ENCODE results near the gene LARP1. TPM values are rescaled to one million over a fixed set of nuclear protein-coding genes. Genes with fewer than 3 reads are reported as not detected.
A peak's percentile ranks its signal among the peaks of the same experiment; 100 is the strongest.

LARP1 gene
- total and polyA plus RNA-seq, 8 donors: 35.8 to 195 (median 117) TPM

DNA sequence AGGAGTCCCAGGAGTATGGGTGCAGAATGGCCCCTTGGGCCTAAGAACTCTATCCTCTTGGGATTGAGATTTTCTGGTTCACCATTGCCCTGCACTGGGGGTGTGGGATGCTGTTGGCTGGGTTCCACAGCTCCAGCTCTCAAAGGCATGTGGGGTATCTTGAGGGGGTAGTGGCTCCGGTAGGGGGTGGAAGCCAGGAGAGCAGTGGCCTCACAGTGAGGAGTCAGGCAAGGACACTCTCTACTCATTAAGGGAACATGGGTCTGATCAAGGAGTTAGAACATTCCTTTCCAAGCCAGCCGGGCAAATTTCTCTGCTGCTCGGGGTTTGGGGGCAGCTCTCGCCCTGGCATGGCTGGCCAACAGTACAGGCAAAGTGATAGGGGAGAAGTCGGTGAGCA, 33.0 kb downstream of the LARP1 start:
- Histone ChIP-seq H3K36me3 (peaks cover 0 to 28% (median 0%) of the 10 kb centered on the region in 3 donors), H3K9me3 (no peaks in the 10 kb centered on the region), H3K27me3 (no peaks in the 10 kb centered on the region), H3K27ac (no peak overlapping the region), H3K4me1 (peaks cover 23 to 39% (median 33%) of the 10 kb centered on the region in 3 donors), H3K4me3 (no peak overlapping the region)
- ATAC-seq (no peak), FAIRE-seq (no peak), DNase-seq (no peak)
- intact Hi-C loops (cut with DNase I): no loop called here
- TF ChIP-seq, protein P1, sequence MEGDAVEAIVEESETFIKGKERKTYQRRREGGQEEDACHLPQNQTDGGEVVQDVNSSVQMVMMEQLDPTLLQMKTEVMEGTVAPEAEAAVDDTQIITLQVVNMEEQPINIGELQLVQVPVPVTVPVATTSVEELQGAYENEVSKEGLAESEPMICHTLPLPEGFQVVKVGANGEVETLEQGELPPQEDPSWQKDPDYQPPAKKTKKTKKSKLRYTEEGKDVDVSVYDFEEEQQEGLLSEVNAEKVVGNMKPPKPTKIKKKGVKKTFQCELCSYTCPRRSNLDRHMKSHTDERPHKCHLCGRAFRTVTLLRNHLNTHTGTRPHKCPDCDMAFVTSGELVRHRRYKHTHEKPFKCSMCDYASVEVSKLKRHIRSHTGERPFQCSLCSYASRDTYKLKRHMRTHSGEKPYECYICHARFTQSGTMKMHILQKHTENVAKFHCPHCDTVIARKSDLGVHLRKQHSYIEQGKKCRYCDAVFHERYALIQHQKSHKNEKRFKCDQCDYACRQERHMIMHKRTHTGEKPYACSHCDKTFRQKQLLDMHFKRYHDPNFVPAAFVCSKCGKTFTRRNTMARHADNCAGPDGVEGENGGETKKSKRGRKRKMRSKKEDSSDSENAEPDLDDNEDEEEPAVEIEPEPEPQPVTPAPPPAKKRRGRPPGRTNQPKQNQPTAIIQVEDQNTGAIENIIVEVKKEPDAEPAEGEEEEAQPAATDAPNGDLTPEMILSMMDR (IDR thresholded peaks at IDR 0.05): no peak
- 70 to 72% methylated on average over 5 of the region's 5 CpGs for WGBS, 2 donors

DNA sequence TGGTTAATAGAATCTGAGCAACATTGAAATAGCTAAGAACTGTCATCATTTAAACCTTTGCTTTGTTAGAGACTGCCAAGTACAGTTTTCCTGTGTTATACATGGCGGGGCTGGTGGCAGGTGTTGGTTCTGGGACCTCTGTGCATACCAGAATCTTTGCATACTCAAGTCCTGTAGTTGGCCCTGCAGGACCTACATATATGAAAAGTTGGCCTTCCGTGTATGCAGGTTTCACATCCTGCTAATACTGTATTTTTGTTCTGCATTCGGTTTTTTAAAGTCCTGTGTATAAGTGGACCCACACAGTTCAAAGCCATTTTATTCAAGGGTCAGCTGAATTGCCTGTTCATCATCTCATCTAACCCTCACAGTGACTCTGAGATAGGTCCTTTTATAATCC, 36.4 kb downstream of the LARP1 start:
- 84 to 87% methylated on average over 3 of the region's 3 CpGs for WGBS, 2 donors
- no peaks in the 10 kb centered on the region for H3K27me3 ChIP-seq
- DNase-seq (no peak), ATAC-seq (no peak), FAIRE-seq (no peak)
- TF ChIP-seq, protein P1 (IDR thresholded peaks at IDR 0.05): no peak
- intact Hi-C loops (cut with DNase I): no loop called here
- no peak overlapping the region for H3K4me3 ChIP-seq
- no peak overlapping the region for H3K27ac ChIP-seq
- H3K9me3 ChIP-seq: no peaks in the 10 kb centered on the region
- peaks cover 0 to 43% (median 0%) of the 10 kb centered on the region in 3 donors for H3K36me3 ChIP-seq
- peaks cover 4 to 19% (median 4%) of the 10 kb centered on the region in 3 donors for H3K4me1 ChIP-seq

DNA sequence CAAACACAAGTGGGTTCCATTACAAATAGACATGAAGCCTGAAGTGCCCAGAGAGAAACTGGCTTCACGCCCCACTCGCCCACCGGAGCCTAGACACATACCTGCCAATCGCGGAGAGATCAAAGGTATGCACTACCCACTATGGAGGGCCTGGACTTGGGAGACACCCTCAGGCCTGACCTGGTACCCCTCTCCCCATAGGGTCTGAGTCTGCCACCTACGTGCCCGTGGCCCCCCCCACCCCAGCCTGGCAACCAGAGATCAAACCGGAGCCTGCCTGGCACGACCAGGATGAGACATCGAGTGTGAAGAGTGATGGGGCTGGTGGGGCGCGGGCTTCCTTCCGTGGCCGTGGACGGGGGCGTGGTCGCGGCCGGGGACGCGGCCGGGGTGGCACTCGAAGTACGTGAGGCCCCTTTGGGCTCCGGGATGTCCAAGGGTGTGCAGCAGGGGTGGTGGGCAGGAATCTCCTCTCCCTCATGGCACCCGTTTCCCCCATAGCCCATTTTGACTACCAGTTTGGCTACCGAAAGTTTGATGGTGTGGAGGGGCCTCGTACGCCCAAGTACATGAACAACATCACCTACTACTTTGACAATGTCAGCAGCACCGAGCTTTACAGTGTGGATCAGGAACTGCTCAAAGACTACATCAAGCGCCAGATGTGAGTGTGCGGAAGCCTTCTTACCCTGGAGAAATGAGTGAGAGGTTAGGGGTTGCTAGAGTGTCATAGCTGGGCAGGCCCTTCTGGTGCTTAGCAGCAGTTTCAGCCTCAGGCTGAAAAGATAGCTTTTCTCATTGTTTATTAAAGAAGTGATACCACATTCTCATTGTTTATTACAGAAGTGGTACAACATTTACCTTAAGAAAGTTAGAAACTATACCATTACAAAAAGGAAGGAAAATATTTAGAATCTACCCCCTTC, 38.7 kb downstream of the LARP1 start:
- ATAC-seq: peak in 3 of 4 donors; percentile 10 to 23 (median 13)
- peaks cover 0 to 6% (median 0%) of the 10 kb centered on the region in 3 donors for H3K4me1 ChIP-seq
- intact Hi-C loops (cut with DNase I): no loop called here
- peak overlapping the region in 1 of 4 donors; percentile 28 for H3K27ac ChIP-seq
- WGBS, 2 donors: 84 to 89% methylated on average over 31 to 32 of the region's 32 CpGs
- TF ChIP-seq, protein P1 (IDR thresholded peaks at IDR 0.05): no peak
- no peak overlapping the region for H3K4me3 ChIP-seq
- H3K27me3 ChIP-seq: no peaks in the 10 kb centered on the region
- FAIRE-seq: no peak
- DNase-seq: no peak
- H3K9me3 ChIP-seq: no peaks in the 10 kb centered on the region
- H3K36me3 ChIP-seq: peaks cover 0 to 55% (median 4%) of the 10 kb centered on the region in 3 donors

DNA sequence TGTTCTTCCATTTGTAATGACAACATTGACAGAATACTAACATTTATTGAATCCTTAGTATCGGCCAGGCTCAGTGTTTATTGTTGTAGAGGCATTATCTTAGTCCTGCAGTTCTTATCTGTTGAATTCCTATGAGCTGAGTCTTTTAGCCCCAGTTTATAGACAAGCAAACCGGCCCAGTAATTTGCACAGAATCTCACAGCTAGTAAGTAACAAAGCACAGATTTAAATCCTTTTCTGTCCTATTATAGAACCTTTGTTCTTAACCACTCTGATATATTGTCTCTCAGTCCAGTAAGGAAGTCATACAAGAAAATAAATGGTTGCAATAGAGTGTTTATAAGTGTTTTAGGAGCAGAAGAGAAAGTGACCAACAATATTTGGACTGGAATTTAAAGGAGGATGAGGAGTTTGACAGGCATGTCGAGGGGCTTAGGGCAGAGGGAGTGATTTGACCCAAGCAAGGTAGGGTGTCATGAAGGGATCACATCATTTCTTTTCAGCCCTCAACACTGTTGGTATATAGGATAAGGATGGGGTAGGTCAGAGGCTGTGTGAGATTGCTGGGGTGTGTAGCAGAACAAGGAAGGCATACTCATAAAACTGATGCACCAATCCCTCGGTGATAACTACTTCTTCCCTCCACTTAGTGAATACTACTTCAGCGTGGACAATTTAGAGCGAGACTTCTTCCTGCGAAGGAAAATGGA, 39.5 kb downstream of the LARP1 start:
- Histone ChIP-seq H3K36me3 (peaks cover 2 to 63% (median 9%) of the 10 kb centered on the region in 3 donors), H3K4me3 (no peak overlapping the region), H3K27ac (peak overlapping the region in 1 of 4 donors; percentile 28), H3K9me3 (no peaks in the 10 kb centered on the region), H3K4me1 (peaks cover 0 to 6% (median 0%) of the 10 kb centered on the region in 3 donors), H3K27me3 (no peaks in the 10 kb centered on the region)
- DNase-seq (no peak), ATAC-seq (peak in 2 of 4 donors; percentile 30 to 71), FAIRE-seq (no peak)
- TF ChIP-seq, protein P1 (IDR thresholded peaks at IDR 0.05): no peak
- intact Hi-C loops (cut with DNase I): no loop called here
- WGBS, 2 donors: 57 to 63% methylated on average over 7 of the region's 7 CpGs
